Muscle layer of duodenum (tissue), 2 donors: ENCODE results near the gene P4HB.

Experiments
- H3K27ac ChIP-seq: one replicate; pipeline ENCODE4 v1.7.0; 2013; ENCODE audit warnings: mild to moderate bottlenecking, low read length
- H3K27me3 ChIP-seq: one replicate; pipeline ENCODE4 v1.7.0; 2013; ENCODE audit warnings: low read depth, mild to moderate bottlenecking, control low read depth, low read length
- H3K36me3 ChIP-seq, 2 donors: one replicate each; pipeline ENCODE4 v1.7.0; 2013; ENCODE audit warnings: low read length in 2 of 2, control low read depth in 1 of 2, mild to moderate bottlenecking in 1 of 2; ENCODE audit not compliant: insufficient read depth in 2 of 2, control insufficient read depth in 1 of 2
- H3K4me1 ChIP-seq, 2 donors: one replicate each; pipeline ENCODE4 v1.7.0; 2013; ENCODE audit warnings: low read length in 2 of 2, mild to moderate bottlenecking in 2 of 2, control low read depth in 1 of 2, moderate library complexity in 1 of 2; ENCODE audit not compliant: insufficient read depth in 2 of 2, control insufficient read depth in 1 of 2
- H3K4me3 ChIP-seq, 2 donors: one replicate each; pipeline ENCODE4 v1.7.0; 2013; ENCODE audit warnings: low read length in 2 of 2, low read depth in 1 of 2, mild to moderate bottlenecking in 1 of 2
- H3K9me3 ChIP-seq, 2 donors: one replicate each; pipeline ENCODE4 v1.7.0; 2013; ENCODE audit warnings: low read length in 2 of 2, control low read depth in 1 of 2, mild to moderate bottlenecking in 1 of 2; ENCODE audit not compliant: control insufficient read depth in 1 of 2
- donor health status: healthy.

Gene P4HB

GRCh38 chr17:81851423-81851822 lies 8.9 kb downstream of the P4HB start:
- H3K27me3 ChIP-seq = no peaks in the 10 kb centered on the region
- H3K27ac ChIP-seq = no peak overlapping the region
- H3K4me1 ChIP-seq = peaks cover 0 to 9% of the 10 kb centered on the region in 2 donors
- H3K4me3 ChIP-seq = no peak overlapping the region
- H3K36me3 ChIP-seq = peaks cover 45 to 54% of the 10 kb centered on the region in 2 donors
- H3K9me3 ChIP-seq = no peaks in the 10 kb centered on the region

- Histone ChIP-seq H3K27me3 (no peaks in the 10 kb centered on the region), H3K36me3 (peaks cover 51 to 63% of the 10 kb centered on the region in 2 donors), H3K4me3 (no peak overlapping the region), H3K9me3 (no peaks in the 10 kb centered on the region), H3K27ac (no peak overlapping the region), H3K4me1 (no peaks in the 10 kb centered on the region)
Measured at GRCh38 chr17:81849457-81849856, 10.9 kb downstream of the P4HB start.

GRCh38 chr17:81846743-81847689 lies 13.3 kb downstream of the P4HB start:
- no peak overlapping the region for H3K27ac ChIP-seq
- H3K4me3 ChIP-seq = no peak overlapping the region
- no peaks in the 10 kb centered on the region for H3K9me3 ChIP-seq
- H3K27me3 ChIP-seq = no peaks in the 10 kb centered on the region
- H3K4me1 ChIP-seq = no peaks in the 10 kb centered on the region
- peaks cover 53 to 63% of the 10 kb centered on the region in 2 donors for H3K36me3 ChIP-seq

- Histone ChIP-seq H3K36me3 (peaks cover 47 to 54% of the 10 kb centered on the region in 2 donors), H3K4me3 (no peak overlapping the region), H3K27me3 (no peaks in the 10 kb centered on the region), H3K27ac (no peak overlapping the region), H3K9me3 (no peaks in the 10 kb centered on the region), H3K4me1 (no peaks in the 10 kb centered on the region)
Measured at GRCh38 chr17:81845881-81846742, 14.2 kb downstream of the P4HB start.

- Histone ChIP-seq H3K36me3 (peaks cover 47 to 54% of the 10 kb centered on the region in 2 donors), H3K4me1 (no peaks in the 10 kb centered on the region), H3K27ac (no peak overlapping the region), H3K4me3 (no peak overlapping the region), H3K27me3 (no peaks in the 10 kb centered on the region), H3K9me3 (no peaks in the 10 kb centered on the region)
Measured at GRCh38 chr17:81845361-81845760, 15.0 kb downstream of the P4HB start.

- Histone ChIP-seq H3K27me3 (no peaks in the 10 kb centered on the region), H3K4me1 (no peaks in the 10 kb centered on the region), H3K36me3 (peaks cover 47 to 54% of the 10 kb centered on the region in 2 donors), H3K4me3 (no peak overlapping the region), H3K9me3 (no peaks in the 10 kb centered on the region), H3K27ac (no peak overlapping the region)
Measured at GRCh38 chr17:81844887-81845286, 15.4 kb downstream of the P4HB start.

- Histone ChIP-seq H3K9me3 (no peaks in the 10 kb centered on the region), H3K4me3 (no peak overlapping the region), H3K27me3 (no peaks in the 10 kb centered on the region), H3K4me1 (no peaks in the 10 kb centered on the region), H3K27ac (no peak overlapping the region), H3K36me3 (peaks cover 47 to 54% of the 10 kb centered on the region in 2 donors)
Measured at GRCh38 chr17:81844327-81844851, 15.9 kb downstream of the P4HB start.

GRCh38 chr17:81843713-81844326 lies 16.5 kb downstream of the P4HB start:
- no peak overlapping the region for H3K27ac ChIP-seq
- H3K36me3 ChIP-seq = peaks cover 47 to 54% of the 10 kb centered on the region in 2 donors
- H3K27me3 ChIP-seq = no peaks in the 10 kb centered on the region
- no peaks in the 10 kb centered on the region for H3K4me1 ChIP-seq
- H3K9me3 ChIP-seq = no peaks in the 10 kb centered on the region
- no peak overlapping the region for H3K4me3 ChIP-seq

GRCh38 chr17:81842725-81843504 lies 17.4 kb downstream of the P4HB start:
- Histone ChIP-seq H3K4me3 (no peak overlapping the region), H3K27me3 (no peaks in the 10 kb centered on the region), H3K9me3 (no peaks in the 10 kb centered on the region), H3K4me1 (no peaks in the 10 kb centered on the region), H3K27ac (no peak overlapping the region), H3K36me3 (peaks cover 47 to 54% of the 10 kb centered on the region in 2 donors)

GRCh38 chr17:81842378-81842724 lies 18.0 kb downstream of the P4HB start:
- Histone ChIP-seq H3K27ac (no peak overlapping the region), H3K36me3 (peaks cover 45 to 50% of the 10 kb centered on the region in 2 donors), H3K9me3 (no peaks in the 10 kb centered on the region), H3K27me3 (no peaks in the 10 kb centered on the region), H3K4me3 (no peak overlapping the region), H3K4me1 (no peaks in the 10 kb centered on the region)
